Left ventricle myocardium inferior (tissue), 1 donor: ENCODE data around the gene GEMIN8. TPM values are rescaled to one million over a fixed set of nuclear protein-coding genes. Genes with fewer than 3 reads are reported as not detected.
A peak's percentile ranks its signal among the peaks of the same experiment; 100 is the strongest.

Experiments
- DNase-seq: peaks from one replicate; pipeline ENCODE4 v3.0.0-alpha.2; 2020
- H3K27ac ChIP-seq: fragments of 200-600 bp; replicated peaks from 2 replicates; pipeline ENCODE4 v1.8.0; 2021
- H3K27me3 ChIP-seq: fragments of 200-600 bp; 2 replicates; pipeline ENCODE4 v1.8.0; 2021; ENCODE audit warnings: low read depth
- H3K36me3 ChIP-seq: fragments of 200-600 bp; 2 replicates; pipeline ENCODE4 v1.8.0; 2021
- H3K4me1 ChIP-seq: fragments of 200-600 bp; 2 replicates; pipeline ENCODE4 v1.8.0; 2021
- H3K4me3 ChIP-seq: fragments of 200-600 bp; 2 replicates; pipeline ENCODE4 v1.8.0; 2021; ENCODE audit warnings: mild to moderate bottlenecking, moderate library complexity
- H3K9me3 ChIP-seq: fragments of 200-600 bp; replicated peaks from 2 replicates; pipeline ENCODE4 v1.8.0; 2021
- intact Hi-C: fragments of 100-400 bp; cut with micrococcal nuclease; formaldehyde crosslinking; loops from one replicate; pipeline ENCODE4 v1.11.0; 2022
- long read RNA-seq: library from polyadenylated mRNA; unstranded; transcript quantifications from one replicate; pipeline ENCODE4 v2.0.0, GENCODE V29; 2021
- total RNA-seq: library from RNA; stranded (reverse); fragmentation: NEBNext Ultra II Directional; extraction: Animal tissue kit (Norgen Biotek cat#: 25700); gene quantifications from one replicate; pipeline ENCODE4 v1.2.1, GENCODE V29; 2021
- TF ChIP-seq, protein P1 (sequence below): fragments of 200-600 bp; IDR thresholded peaks from 2 replicates; pipeline ENCODE4 v1.8.0; 2021; ENCODE audit warnings: antibody characterized with exemption, mild to moderate bottlenecking, borderline replicate concordance
- donor health status: DM: no; HTN: yes; CAD: no; lungs with severe emphysema.

Gene GEMIN8, protein sequence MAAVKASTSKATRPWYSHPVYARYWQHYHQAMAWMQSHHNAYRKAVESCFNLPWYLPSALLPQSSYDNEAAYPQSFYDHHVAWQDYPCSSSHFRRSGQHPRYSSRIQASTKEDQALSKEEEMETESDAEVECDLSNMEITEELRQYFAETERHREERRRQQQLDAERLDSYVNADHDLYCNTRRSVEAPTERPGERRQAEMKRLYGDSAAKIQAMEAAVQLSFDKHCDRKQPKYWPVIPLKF
- 12.6 TPM for total RNA-seq
- long read RNA-seq, partial matches to known transcripts: 0 of 19 reads
- long read RNA-seq, other reads (novel, unspliced or antisense): 15 of 19 reads

DNA sequence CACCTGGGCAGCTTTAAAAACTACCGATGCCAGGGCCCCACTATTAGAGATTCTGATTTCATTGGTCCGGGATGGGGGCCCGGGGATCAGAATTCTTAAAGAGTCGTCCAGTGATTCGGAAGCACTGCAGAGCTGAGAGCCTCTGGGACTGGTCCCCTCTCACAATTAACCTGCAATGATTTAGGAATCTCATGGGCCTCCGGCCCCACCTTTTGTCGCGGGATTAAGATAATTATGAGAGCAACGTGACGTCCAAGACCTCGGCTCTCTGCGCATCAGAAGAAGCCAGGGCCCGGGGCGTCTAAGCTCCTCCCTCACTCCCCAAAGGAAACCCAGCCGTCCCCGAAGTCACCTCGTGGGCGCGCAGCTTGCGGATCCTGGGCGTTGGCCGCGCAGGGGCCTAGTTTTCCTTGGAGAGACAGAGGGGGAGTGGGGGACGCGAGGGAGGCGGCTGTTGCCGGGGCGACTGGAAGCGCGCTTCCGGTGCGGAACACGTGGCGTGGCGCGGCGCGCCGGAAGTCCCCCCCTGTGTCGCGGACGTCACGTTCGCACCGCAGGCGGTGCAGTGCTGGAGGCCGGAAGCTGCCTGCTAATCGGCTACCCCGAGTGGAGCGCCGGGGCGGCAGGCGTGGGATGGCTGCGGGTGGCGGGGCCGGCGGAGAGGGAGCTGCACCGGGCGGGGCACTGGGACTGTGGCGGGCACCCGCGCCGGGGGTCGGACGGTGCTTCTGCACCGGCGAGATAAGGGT, at the start of gene GEMIN8:
Gene GEMIN8, minus strand, starts transcription at position 468 of the 749 bp plus-strand sequence. CDS start 8,414 bp downstream, outside the sequence.
- Histone ChIP-seq H3K4me1 (peaks cover 34% of the 10 kb centered on the region), H3K4me3 (peak within 1 kb of the TSS; percentile 79), H3K27me3 (no peaks in the 10 kb centered on the region), H3K27ac (peak within 1 kb of the TSS; percentile 91), H3K9me3 (no peaks in the 10 kb centered on the region), H3K36me3 (no peaks in the 10 kb centered on the region)
- DNase-seq: peak; percentile 86
- intact Hi-C loops: loop anchor here (5.0 kb wide), 2 partner anchors 277 to 377 kb away; partner anchors contain the start of gene TCEANC
- TF ChIP-seq, protein P1, sequence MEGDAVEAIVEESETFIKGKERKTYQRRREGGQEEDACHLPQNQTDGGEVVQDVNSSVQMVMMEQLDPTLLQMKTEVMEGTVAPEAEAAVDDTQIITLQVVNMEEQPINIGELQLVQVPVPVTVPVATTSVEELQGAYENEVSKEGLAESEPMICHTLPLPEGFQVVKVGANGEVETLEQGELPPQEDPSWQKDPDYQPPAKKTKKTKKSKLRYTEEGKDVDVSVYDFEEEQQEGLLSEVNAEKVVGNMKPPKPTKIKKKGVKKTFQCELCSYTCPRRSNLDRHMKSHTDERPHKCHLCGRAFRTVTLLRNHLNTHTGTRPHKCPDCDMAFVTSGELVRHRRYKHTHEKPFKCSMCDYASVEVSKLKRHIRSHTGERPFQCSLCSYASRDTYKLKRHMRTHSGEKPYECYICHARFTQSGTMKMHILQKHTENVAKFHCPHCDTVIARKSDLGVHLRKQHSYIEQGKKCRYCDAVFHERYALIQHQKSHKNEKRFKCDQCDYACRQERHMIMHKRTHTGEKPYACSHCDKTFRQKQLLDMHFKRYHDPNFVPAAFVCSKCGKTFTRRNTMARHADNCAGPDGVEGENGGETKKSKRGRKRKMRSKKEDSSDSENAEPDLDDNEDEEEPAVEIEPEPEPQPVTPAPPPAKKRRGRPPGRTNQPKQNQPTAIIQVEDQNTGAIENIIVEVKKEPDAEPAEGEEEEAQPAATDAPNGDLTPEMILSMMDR: no peak

DNA sequence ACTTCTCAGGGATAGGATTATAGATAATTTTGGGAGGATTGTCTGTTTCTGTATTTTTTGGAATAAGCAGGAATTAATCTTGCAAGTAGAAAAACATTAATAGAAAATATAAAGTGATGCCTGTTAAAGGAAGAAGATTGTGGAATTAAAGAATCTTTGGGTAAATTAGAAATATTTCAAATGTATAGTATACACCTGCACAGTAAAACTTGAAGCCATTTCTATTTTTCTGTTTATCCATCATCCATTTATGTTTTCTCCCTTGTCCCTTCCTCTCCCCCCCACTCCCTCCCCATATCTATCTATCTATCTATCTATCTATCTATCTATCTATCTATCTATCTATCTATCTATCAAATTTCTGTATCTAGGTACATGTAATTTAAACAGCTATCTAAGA, 46.9 kb upstream of the GEMIN8 start:
- DNase-seq: no peak
- TF ChIP-seq, protein P1: no peak
- H3K4me3 ChIP-seq: no peak overlapping the region
- H3K4me1 ChIP-seq: no peaks in the 10 kb centered on the region
- intact Hi-C loops: no loop called here
- no peak overlapping the region for H3K27ac ChIP-seq
- no peaks in the 10 kb centered on the region for H3K27me3 ChIP-seq
- H3K9me3 ChIP-seq: no peaks in the 10 kb centered on the region
- no peaks in the 10 kb centered on the region for H3K36me3 ChIP-seq

DNA sequence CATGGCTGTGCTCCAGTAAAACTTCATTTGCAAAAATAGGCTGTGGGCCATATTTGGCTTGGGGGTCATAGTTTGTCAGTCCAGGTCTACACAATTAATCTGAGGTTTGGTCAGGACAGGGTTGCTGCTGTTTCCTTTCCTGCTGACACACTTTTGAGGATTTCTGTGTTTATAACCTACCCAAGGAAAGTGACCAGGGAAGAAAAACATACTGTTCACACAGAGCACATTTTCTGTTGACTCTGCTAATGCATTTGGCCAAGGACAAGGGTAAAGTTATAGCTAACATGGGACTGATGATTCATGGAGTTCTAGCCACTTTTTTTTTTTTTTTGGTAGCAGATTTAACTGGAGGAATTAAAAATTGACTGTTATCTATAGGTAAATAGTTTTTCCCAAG, 43.9 kb upstream of the GEMIN8 start:
- no peaks in the 10 kb centered on the region for H3K4me1 ChIP-seq
- H3K36me3 ChIP-seq: no peaks in the 10 kb centered on the region
- TF ChIP-seq, protein P1: no peak
- no peak overlapping the region for H3K27ac ChIP-seq
- no peak for DNase-seq
- no peaks in the 10 kb centered on the region for H3K9me3 ChIP-seq
- H3K4me3 ChIP-seq: no peak overlapping the region
- H3K27me3 ChIP-seq: no peaks in the 10 kb centered on the region
- intact Hi-C loops: no loop called here

DNA sequence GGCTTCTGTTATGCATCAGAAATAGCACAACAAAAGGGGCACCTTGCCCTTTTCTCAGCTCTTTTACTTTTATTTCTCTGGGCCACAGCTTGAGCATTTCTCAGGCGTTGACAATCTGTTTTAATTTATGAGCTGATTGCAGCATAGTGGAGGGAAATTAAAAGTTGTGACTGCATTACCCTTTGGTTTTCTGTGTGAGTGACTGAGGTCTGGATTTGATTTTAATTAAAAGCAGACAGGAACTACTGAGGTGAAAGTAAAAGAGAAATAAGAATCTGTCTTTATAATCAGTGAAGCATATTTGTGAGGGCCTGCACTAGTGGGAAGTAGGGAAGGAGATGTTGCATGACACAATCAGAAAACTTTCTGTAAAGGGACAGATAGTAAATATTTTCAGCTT, 43.4 kb upstream of the GEMIN8 start:
- H3K36me3 ChIP-seq: no peaks in the 10 kb centered on the region
- DNase-seq: no peak
- no peaks in the 10 kb centered on the region for H3K27me3 ChIP-seq
- intact Hi-C loops: no loop called here
- H3K27ac ChIP-seq: no peak overlapping the region
- H3K4me1 ChIP-seq: no peaks in the 10 kb centered on the region
- H3K9me3 ChIP-seq: no peaks in the 10 kb centered on the region
- H3K4me3 ChIP-seq: no peak overlapping the region
- TF ChIP-seq, protein P1: no peak

DNA sequence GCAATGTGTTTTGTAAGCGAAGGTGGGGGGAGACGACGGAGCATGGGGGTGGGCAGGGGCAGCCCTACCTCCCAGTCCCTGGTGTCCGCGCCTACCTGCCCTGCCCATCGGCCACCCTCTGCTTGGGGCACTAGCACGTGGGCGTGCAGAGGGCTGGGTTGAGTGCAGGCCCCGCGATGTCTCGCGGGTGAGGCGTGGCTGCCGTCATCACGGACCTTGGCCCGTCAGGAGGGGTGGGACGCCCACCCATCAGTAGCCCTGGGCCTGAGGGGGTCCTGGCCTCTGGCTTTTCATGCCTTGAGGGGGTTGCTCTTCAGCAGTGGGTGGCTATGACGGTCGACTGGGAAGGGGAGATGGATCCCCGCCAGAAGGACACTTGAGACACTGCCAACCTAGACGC, 36.1 kb upstream of the GEMIN8 start:
- TF ChIP-seq, protein P1: no peak
- intact Hi-C loops: no loop called here
- Histone ChIP-seq H3K27me3 (no peaks in the 10 kb centered on the region), H3K4me3 (no peak overlapping the region), H3K4me1 (no peaks in the 10 kb centered on the region), H3K36me3 (no peaks in the 10 kb centered on the region), H3K9me3 (no peaks in the 10 kb centered on the region), H3K27ac (no peak overlapping the region)
- DNase-seq: no peak
